HCT116 (cell line): ENCODE data around the gene FILIP1. TPM values are rescaled to one million over a fixed set of nuclear protein-coding genes. Genes with fewer than 3 reads are reported as not detected.

Source experiments
- ATAC-seq: fragments of 200-7000 bp; cut with Tn5 transposase; 2 replicates; pipeline ENCODE4 v1.9.1; 2020; ENCODE audit warnings: mild to moderate bottlenecking, moderate library complexity
- BruUV-seq: library from RNA; stranded (reverse); fragments of 400-500 nt; replicated peaks from 2 replicates; lab custom pipeline; 2021; lab: Mats Ljungman, UMichigan
- CTCF ChIA-PET: fragments of 300-600 bp; sonication (Branson Sonifier 250); formaldehyde crosslinking; loops from one replicate; lab custom pipeline; 2021; ENCODE audit warnings: antibody characterized with exemption; lab: Charles Lee
- POLR2A ChIA-PET: fragments of 300-600, 350-600 bp; sonication (Branson Sonifier 250); formaldehyde crosslinking; loops from one replicate; lab custom pipeline; 2021; ENCODE audit warnings: antibody characterized with exemption; lab: Charles Lee
- RAD21 ChIA-PET, 2 experiments: fragments of 300-600 bp; sonication (Branson Sonifier 250); formaldehyde crosslinking; loops; one replicate each; lab custom pipeline; 2023; ENCODE audit warnings: low total read pairs in 2 of 2; ENCODE audit not compliant: uncharacterized antibody in 2 of 2, unreplicated experiment in 2 of 2, low non-redundant PET in 1 of 2; lab: Charles Lee
- DNase-seq: peaks from one replicate; pipeline ENCODE4 v3.0.0-alpha.2; 2010; ENCODE audit warnings: low read depth, low spot score
- H2AFZ ChIP-seq: fragments of 200-600 bp; shearing (Covaris generic), sonication (generic); 2 replicates; pipeline ENCODE4 v1.6.1; 2017; ENCODE audit warnings: low read depth, mixed run types, mixed read lengths, antibody characterized with exemption, low read length; ENCODE audit not compliant: poor library complexity, severe bottlenecking
- H3K27ac ChIP-seq: 2 replicates; pipeline ENCODE4 v1.5.1; 2012; ENCODE audit warnings: low read depth, low read length
- H3K27me3 ChIP-seq: fragments of 200-600 bp; sonication (generic); 2 replicates; pipeline ENCODE4 v1.6.1; 2016; ENCODE audit warnings: mixed run types, low read length, mixed read lengths; ENCODE audit not compliant: insufficient read depth
- H3K36me3 ChIP-seq, 2 experiments: fragments of 200-500 bp in 1 of 2; fragments of 200-600 bp in 1 of 2; sonication (Bioruptor generic) in 1 of 2; sonication (generic) in 1 of 2; 2 replicates each; pipeline versions ENCODE4 v1.5.1 to v1.6.1; 2014 to 2016; ENCODE audit warnings: low read length in 2 of 2, inconsistent platforms in 1 of 2, mixed read lengths in 1 of 2, mixed run types in 1 of 2; ENCODE audit not compliant: insufficient read depth in 2 of 2, control insufficient read depth in 1 of 2
- H3K4me1 ChIP-seq, 2 experiments: fragments of 200-600 bp in 1 of 2; sonication (generic) in 1 of 2; 2 replicates each; pipeline versions ENCODE4 v1.5.1 to v1.6.1; 2012 to 2017; ENCODE audit warnings: low read length in 2 of 2, inconsistent platforms in 1 of 2, mild to moderate bottlenecking in 1 of 2, mixed read lengths in 1 of 2, mixed run types in 1 of 2, moderate library complexity in 1 of 2; ENCODE audit not compliant: insufficient read depth in 2 of 2, control insufficient read depth in 1 of 2
- H3K4me2 ChIP-seq: fragments of 200-600 bp; sonication (generic); 2 replicates; pipeline ENCODE4 v1.6.1; 2017; ENCODE audit warnings: mixed run types, low read length, mixed read lengths
- H3K4me3 ChIP-seq, 2 experiments: fragments of 200-600 bp in 1 of 2; sonication (generic) in 1 of 2; replicated peaks in 1 of 2; 2 replicates each; pipeline ENCODE4 v1.5.1; 2011 to 2016; ENCODE audit warnings: low read length in 2 of 2, control low read depth in 1 of 2, low read depth in 1 of 2, mild to moderate bottlenecking in 1 of 2, mixed read lengths in 1 of 2, mixed run types in 1 of 2
- H3K79me2 ChIP-seq: fragments of 200-600 bp; sonication (generic); 2 replicates; pipeline ENCODE4 v1.6.1; 2017; ENCODE audit warnings: mild to moderate bottlenecking, mixed run types, low read length, moderate library complexity, mixed read lengths; ENCODE audit not compliant: insufficient read depth
- H3K9ac ChIP-seq: fragments of 200-600 bp; sonication (generic); 2 replicates; pipeline ENCODE4 v1.6.1; 2016; ENCODE audit warnings: low read length, mixed read lengths
- H3K9me2 ChIP-seq: fragments of 200-600 bp; sonication (generic), shearing (Covaris generic); 2 replicates; pipeline ENCODE4 v1.6.1; 2017; ENCODE audit warnings: mixed run types, mild to moderate bottlenecking, moderate library complexity; ENCODE audit not compliant: insufficient read depth
- H3K9me3 ChIP-seq, 2 experiments: fragments of 200-500 bp in 1 of 2; fragments of 200-600 bp in 1 of 2; sonication (Bioruptor generic) in 1 of 2; sonication (generic) in 1 of 2; 2 replicates each; pipeline ENCODE4 v1.6.1; 2014 to 2017; ENCODE audit warnings: low read length in 2 of 2, mixed read lengths in 2 of 2, inconsistent platforms in 1 of 2, low read depth in 1 of 2, mild to moderate bottlenecking in 1 of 2, mixed run types in 1 of 2, moderate library complexity in 1 of 2; ENCODE audit not compliant: control insufficient read depth in 1 of 2, insufficient read depth in 1 of 2
- H4K20me1 ChIP-seq: fragments of 200-600 bp; sonication (generic), shearing (Covaris generic); 2 replicates; pipeline ENCODE4 v1.6.1; 2017; ENCODE audit warnings: mixed run types, mild to moderate bottlenecking, moderate library complexity; ENCODE audit not compliant: insufficient read depth
- CBX3 ChIP-seq: IDR thresholded peaks from 2 replicates; pipeline ENCODE4 v1.6.1; 2012; ENCODE audit warnings: low read depth
- CEBPB ChIP-seq: IDR thresholded peaks from 2 replicates; pipeline ENCODE4 v1.6.1; 2012; ENCODE audit warnings: low read depth
- EGR1 ChIP-seq: IDR thresholded peaks from 2 replicates; pipeline ENCODE4 v1.6.1; 2012; ENCODE audit warnings: low read depth
- EZH2 ChIP-seq: fragments of 200-600 bp; sonication (generic); IDR thresholded peaks from 2 replicates; pipeline ENCODE4 v1.6.1; 2017; ENCODE audit warnings: antibody characterized with exemption, mixed run types
- EZH2phosphoT487 ChIP-seq: fragments of 200-600 bp; IDR thresholded peaks from 2 replicates; pipeline ENCODE4 v1.6.1; 2018; ENCODE audit warnings: antibody characterized with exemption, borderline replicate concordance
- FOSL1 ChIP-seq: IDR thresholded peaks from 2 replicates; pipeline ENCODE4 v1.6.1; 2012; ENCODE audit warnings: low read depth
- JUND ChIP-seq: IDR thresholded peaks from 2 replicates; pipeline ENCODE4 v1.6.1; 2012
- POLR2A ChIP-seq: IDR thresholded peaks from 2 replicates; pipeline ENCODE4 v1.7.0; 2011; ENCODE audit warnings: borderline replicate concordance; ENCODE audit not compliant: insufficient read depth, insufficient read length; ENCODE audit errors: extremely low read depth
- POLR2AphosphoS5 ChIP-seq: IDR thresholded peaks from 2 replicates; pipeline ENCODE4 v1.6.1; 2011; ENCODE audit warnings: mild to moderate bottlenecking, low read depth, low read length, moderate library complexity
- RAD21 ChIP-seq: IDR thresholded peaks from 2 replicates; pipeline ENCODE4 v1.6.1; 2012; ENCODE audit warnings: low read depth, mild to moderate bottlenecking
- REST ChIP-seq: IDR thresholded peaks from 2 replicates; pipeline ENCODE4 v1.6.1; 2012; ENCODE audit warnings: low read depth
- SP1 ChIP-seq: IDR thresholded peaks from 2 replicates; pipeline ENCODE4 v1.6.1; 2012; ENCODE audit warnings: low read depth
- SRF ChIP-seq: IDR thresholded peaks from 2 replicates; pipeline ENCODE4 v1.6.1; 2012; ENCODE audit warnings: low read depth
- TCF7L2 ChIP-seq: IDR thresholded peaks from 2 replicates; pipeline ENCODE4 v1.7.0; 2011; ENCODE audit warnings: borderline replicate concordance, inconsistent platforms; ENCODE audit not compliant: insufficient read depth, insufficient read length; ENCODE audit errors: extremely low read depth
- YY1 ChIP-seq: IDR thresholded peaks from 2 replicates; pipeline ENCODE4 v1.6.1; 2011; ENCODE audit warnings: low read length, low read depth, moderate library complexity, mild to moderate bottlenecking; ENCODE audit not compliant: insufficient replicate concordance; ENCODE audit errors: extremely low read depth
- ZNF274 ChIP-seq: fragments of 200-500 bp; sonication (Bioruptor generic); IDR thresholded peaks from 2 replicates; pipeline ENCODE4 v1.6.1; 2014; ENCODE audit warnings: mild to moderate bottlenecking, low read depth, low read length, inconsistent platforms
- intact Hi-C: fragments of 100-400 bp; cut with micrococcal nuclease; formaldehyde crosslinking; loops from 2 replicates; pipeline ENCODE4 v1.10.0; 2022
- total RNA-seq: library from RNA; stranded (reverse); gene quantifications from one replicate; pipeline ENCODE4 v1.2.1, GENCODE V29; 2021; ENCODE audit not compliant: unreplicated experiment
- TF ChIP-seq, protein P1 (sequence below): IDR thresholded peaks from 2 replicates; pipeline ENCODE4 v1.6.1; 2012
- TF ChIP-seq, protein P2 (sequence below): IDR thresholded peaks from 2 replicates; pipeline ENCODE4 v1.6.1; 2012
- TF ChIP-seq, protein P3 (sequence below), 3 experiments: fragments of 200-600 bp in 1 of 3; sonication (generic) in 1 of 3; IDR thresholded peaks in 2 of 3; conservative IDR thresholded peaks in 1 of 3; 2 replicates each; pipeline ENCODE4 v1.5.1; 2012 to 2017; ENCODE audit warnings: low read depth in 2 of 3, low read length in 2 of 3, antibody characterized with exemption in 1 of 3, borderline replicate concordance in 1 of 3, control low read depth in 1 of 3, mild to moderate bottlenecking in 1 of 3, mixed read lengths in 1 of 3, mixed run types in 1 of 3, moderate library complexity in 1 of 3; ENCODE audit not compliant: insufficient read depth in 1 of 3
- TF ChIP-seq, protein P4 (sequence below): IDR thresholded peaks from 2 replicates; pipeline ENCODE4 v1.6.1; 2011; ENCODE audit warnings: mild to moderate bottlenecking, low read length, moderate library complexity; ENCODE audit not compliant: insufficient replicate concordance; ENCODE audit errors: extremely low read depth

Gene FILIP1
- total RNA-seq, 1 experiment from 2014 or later, result 0.05 TPM

- no TSS peak for BruUV-seq
Observed at GRCh38 chr6:75261299-75261698, 232.3 kb downstream of the FILIP1 start.

More at GRCh38 chr6:75261299-75261698, 232.3 kb downstream of the FILIP1 start:
- no peak for TF ChIP-seq YY1
- no peak for TF ChIP-seq EZH2
- no peak for TF ChIP-seq EZH2phosphoT487
- TF ChIP-seq, protein P1, sequence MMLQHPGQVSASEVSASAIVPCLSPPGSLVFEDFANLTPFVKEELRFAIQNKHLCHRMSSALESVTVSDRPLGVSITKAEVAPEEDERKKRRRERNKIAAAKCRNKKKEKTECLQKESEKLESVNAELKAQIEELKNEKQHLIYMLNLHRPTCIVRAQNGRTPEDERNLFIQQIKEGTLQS, result no peak
- TF ChIP-seq EGR1, result no peak
- TF ChIP-seq, protein P2, sequence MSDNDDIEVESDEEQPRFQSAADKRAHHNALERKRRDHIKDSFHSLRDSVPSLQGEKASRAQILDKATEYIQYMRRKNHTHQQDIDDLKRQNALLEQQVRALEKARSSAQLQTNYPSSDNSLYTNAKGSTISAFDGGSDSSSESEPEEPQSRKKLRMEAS, result no peak
- TF ChIP-seq SP1, result no peak
- no peak for TF ChIP-seq SRF
- no peak for TF ChIP-seq CBX3
- no peak for TF ChIP-seq POLR2A
- TF ChIP-seq FOSL1, result no peak
- no peak for TF ChIP-seq TCF7L2
- no peak for TF ChIP-seq REST
- TF ChIP-seq, protein P3, sequence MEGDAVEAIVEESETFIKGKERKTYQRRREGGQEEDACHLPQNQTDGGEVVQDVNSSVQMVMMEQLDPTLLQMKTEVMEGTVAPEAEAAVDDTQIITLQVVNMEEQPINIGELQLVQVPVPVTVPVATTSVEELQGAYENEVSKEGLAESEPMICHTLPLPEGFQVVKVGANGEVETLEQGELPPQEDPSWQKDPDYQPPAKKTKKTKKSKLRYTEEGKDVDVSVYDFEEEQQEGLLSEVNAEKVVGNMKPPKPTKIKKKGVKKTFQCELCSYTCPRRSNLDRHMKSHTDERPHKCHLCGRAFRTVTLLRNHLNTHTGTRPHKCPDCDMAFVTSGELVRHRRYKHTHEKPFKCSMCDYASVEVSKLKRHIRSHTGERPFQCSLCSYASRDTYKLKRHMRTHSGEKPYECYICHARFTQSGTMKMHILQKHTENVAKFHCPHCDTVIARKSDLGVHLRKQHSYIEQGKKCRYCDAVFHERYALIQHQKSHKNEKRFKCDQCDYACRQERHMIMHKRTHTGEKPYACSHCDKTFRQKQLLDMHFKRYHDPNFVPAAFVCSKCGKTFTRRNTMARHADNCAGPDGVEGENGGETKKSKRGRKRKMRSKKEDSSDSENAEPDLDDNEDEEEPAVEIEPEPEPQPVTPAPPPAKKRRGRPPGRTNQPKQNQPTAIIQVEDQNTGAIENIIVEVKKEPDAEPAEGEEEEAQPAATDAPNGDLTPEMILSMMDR (IDR thresholded peaks at IDR 0.05 in 2 of 3, conservative IDR thresholded peaks at IDR 0.05 in 1 of 3; ENCODE audit: borderline replicate concordance in 1 of 3, insufficient read depth in 1 of 3, low read depth in 2 of 3, low read length in 2 of 3), result no peak
- TF ChIP-seq, protein P4, sequence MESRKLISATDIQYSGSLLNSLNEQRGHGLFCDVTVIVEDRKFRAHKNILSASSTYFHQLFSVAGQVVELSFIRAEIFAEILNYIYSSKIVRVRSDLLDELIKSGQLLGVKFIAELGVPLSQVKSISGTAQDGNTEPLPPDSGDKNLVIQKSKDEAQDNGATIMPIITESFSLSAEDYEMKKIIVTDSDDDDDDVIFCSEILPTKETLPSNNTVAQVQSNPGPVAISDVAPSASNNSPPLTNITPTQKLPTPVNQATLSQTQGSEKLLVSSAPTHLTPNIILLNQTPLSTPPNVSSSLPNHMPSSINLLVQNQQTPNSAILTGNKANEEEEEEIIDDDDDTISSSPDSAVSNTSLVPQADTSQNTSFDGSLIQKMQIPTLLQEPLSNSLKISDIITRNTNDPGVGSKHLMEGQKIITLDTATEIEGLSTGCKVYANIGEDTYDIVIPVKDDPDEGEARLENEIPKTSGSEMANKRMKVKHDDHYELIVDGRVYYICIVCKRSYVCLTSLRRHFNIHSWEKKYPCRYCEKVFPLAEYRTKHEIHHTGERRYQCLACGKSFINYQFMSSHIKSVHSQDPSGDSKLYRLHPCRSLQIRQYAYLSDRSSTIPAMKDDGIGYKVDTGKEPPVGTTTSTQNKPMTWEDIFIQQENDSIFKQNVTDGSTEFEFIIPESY, result no peak
- TF ChIP-seq RAD21, result no peak
- TF ChIP-seq CEBPB, result no peak
- TF ChIP-seq ZNF274, result no peak
- no peak for TF ChIP-seq POLR2AphosphoS5
- TF ChIP-seq JUND, result no peak
- ATAC-seq (no peak), DNase-seq (no peak)
- CTCF ChIA-PET, result no interaction called here
- Histone ChIP-seq H3K9ac (no peak overlapping the region), H3K27me3 (no peaks in the 10 kb centered on the region), H3K9me3 (no peaks in the 10 kb centered on the region), H4K20me1 (peaks cover 2% of the 10 kb centered on the region), H3K36me3 (peaks cover 0 to 9% of the 10 kb centered on the region in 2 experiments; a peak in 1 of 4 replicates), H3K4me2 (no peak overlapping the region), H2AFZ (no peak overlapping the region), H3K4me3 (no peak overlapping the region), H3K4me1 (no peaks in the 10 kb centered on the region), H3K27ac (no peak overlapping the region), H3K9me2 (no peaks in the 10 kb centered on the region), H3K79me2 (peaks cover 18% of the 10 kb centered on the region)
- intact Hi-C loops, result no loop called here
- RAD21 ChIA-PET, result no interaction called here
- POLR2A ChIA-PET, result no interaction called here
